Activated T-cell treated with anti-CD3 and anti-CD28 coated beads for 24 hours (primary cell): ENCODE results near the gene FGF6.
"Not testable (repeated sequence)": the region's sequence is repeated elsewhere in the genome, so short reads cannot be mapped to it uniquely, and the experiment has no call there.

ENCODE experiments used
- DNase-seq: peaks from one replicate; pipeline ENCODE4 v3.0.0-alpha.2; 2020; ENCODE audit warnings: low read depth

Gene FGF6

GRCh38 chr12:4445156-4446101 lies at the start of gene FGF6:
FGF6 (minus strand) TSS chr12:4445815; CDS start chr12:4445570, 245 bp downstream.
- DNase-seq, result no peak

- DNase-seq, result no peak
Observed at GRCh38 chr12:4490973-4491372, 45.4 kb upstream of the FGF6 start.

- no peak for DNase-seq
Observed at GRCh38 chr12:4489556-4489955, 43.9 kb upstream of the FGF6 start.

DNA sequence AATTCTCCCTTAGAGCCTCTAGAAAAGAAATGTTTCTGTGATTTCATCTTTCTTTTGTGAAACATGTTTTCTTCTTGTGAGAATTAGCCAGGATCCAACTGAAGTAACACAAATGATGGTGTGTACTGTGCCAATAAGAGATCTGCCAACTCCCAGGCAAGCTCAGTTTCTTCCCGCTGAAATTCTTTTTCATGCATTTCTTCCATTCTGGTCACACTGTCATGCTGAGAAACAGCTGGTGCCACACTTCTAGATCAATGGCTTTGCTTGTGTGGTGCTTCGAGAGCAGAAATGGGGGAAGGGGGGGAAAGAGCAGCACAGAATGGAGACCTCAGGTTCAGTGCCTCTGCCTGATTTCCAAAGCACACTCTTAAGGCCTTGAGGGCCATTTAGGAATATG lies 41.4 kb upstream of the FGF6 start:
- DNase-seq, result no peak

DNA sequence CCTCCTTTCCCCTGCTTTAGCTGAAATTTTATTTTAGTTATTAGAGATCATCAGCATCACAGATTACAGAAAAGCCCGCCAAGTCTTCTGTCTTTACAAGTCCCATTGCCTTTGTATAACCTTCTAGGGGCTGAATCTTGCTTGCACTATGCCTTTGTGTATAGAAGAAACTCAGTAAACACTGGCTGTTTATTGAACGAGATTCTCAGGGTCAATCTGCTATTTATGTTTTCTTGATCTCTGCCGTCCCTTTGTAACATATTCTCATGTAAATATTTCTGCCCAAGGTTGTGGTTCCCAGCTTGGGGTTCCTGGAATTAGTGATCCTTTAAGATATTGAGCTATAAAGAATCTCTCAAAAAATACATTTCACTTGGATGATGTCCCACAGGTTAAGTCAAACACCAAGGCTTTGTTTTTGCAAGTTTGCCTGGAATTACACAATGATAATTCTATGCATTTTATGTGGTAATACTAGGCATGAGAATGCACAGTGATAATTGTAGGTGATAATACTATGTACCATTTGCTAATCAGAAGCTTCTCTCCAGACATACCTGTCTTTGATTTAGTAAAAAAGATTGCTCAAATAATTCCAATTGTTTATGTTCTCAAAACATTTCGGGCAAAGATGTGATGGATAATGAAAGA lies 40.6 kb upstream of the FGF6 start:
- no peak for DNase-seq

- DNase-seq, result no peak
Observed at GRCh38 chr12:4483885-4484823, 38.5 kb upstream of the FGF6 start.

- DNase-seq, result no peak
Observed at GRCh38 chr12:4482936-4483335, 37.3 kb upstream of the FGF6 start.

DNA sequence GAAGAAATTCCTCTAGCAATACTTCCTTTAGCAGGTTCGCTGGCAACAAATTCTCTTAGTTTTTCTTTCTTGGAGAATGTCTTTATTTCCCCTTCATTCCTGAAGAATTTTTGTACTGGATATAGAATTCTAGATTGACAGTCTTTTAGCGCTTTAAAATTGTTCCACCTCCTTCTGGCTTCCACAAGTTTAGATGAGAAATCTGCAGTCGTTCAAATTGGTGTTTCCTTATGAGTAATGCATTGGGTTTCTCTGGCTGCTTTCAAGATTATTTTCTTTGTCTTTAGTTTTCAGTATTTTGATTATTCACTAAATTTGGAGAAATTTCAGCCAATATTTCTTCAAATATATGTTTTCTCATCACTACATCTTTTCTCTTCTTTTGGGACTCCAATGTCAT lies 33.3 kb upstream of the FGF6 start:
- no peak for DNase-seq

GRCh38 chr12:4477129-4477528 lies 31.5 kb upstream of the FGF6 start:
- DNase-seq, result no peak

GRCh38 chr12:4472046-4472445 lies 26.4 kb upstream of the FGF6 start:
- no peak for DNase-seq

GRCh38 chr12:4471256-4471655 lies 25.6 kb upstream of the FGF6 start:
- no peak for DNase-seq

GRCh38 chr12:4468994-4469393 lies 23.4 kb upstream of the FGF6 start:
- DNase-seq, result no peak

DNA sequence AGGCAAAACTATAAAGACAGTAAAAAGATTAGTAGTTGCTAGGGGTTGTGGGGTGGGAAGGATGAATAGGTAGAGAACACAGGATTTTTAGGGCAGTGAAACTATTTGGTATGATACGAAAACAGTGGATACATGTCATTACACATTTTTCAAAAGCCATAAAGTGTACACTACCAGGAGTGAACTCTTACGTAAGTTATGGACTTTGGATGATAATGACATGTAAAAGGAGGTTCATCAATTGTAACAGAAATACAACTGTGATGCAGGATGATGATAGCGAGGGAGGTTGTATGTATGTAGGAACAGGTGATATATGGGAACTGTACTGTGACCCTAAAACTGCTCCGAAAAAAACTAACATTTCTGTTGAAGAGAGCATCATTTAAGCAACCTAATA lies 15.1 kb upstream of the FGF6 start:
- DNase-seq, result no peak

DNA sequence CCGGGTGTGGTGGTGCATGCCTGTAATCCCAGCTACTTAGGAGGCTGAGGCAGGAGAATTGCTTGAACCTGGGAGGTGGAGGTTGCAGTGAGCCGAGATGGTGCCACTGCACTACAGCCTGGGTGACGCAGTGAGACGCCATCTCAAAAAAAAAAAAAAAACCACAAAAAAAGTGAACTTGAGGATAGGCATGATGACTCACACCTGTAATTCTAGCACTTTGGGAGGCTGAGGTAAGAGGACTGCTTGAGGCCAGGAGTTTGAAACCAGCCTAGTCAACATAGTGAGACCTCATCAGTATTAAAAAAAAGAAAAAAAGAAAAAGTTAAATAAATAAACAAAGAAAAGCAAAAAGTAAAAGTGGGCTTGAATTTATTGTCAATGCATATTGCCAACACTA lies 10.2 kb upstream of the FGF6 start:
- not testable (repeated sequence) for DNase-seq

- DNase-seq, result no peak
Observed at GRCh38 chr12:4454315-4454860, 8.8 kb upstream of the FGF6 start.

GRCh38 chr12:4451694-4452093 lies 6.1 kb upstream of the FGF6 start:
- DNase-seq, result no peak

GRCh38 chr12:4450551-4451112 lies 5.0 kb upstream of the FGF6 start:
- DNase-seq, result no peak

GRCh38 chr12:4449851-4450221 lies 4.2 kb upstream of the FGF6 start:
- DNase-seq, result no peak

GRCh38 chr12:4448943-4449850 lies 3.6 kb upstream of the FGF6 start:
- DNase-seq, result no peak

DNA sequence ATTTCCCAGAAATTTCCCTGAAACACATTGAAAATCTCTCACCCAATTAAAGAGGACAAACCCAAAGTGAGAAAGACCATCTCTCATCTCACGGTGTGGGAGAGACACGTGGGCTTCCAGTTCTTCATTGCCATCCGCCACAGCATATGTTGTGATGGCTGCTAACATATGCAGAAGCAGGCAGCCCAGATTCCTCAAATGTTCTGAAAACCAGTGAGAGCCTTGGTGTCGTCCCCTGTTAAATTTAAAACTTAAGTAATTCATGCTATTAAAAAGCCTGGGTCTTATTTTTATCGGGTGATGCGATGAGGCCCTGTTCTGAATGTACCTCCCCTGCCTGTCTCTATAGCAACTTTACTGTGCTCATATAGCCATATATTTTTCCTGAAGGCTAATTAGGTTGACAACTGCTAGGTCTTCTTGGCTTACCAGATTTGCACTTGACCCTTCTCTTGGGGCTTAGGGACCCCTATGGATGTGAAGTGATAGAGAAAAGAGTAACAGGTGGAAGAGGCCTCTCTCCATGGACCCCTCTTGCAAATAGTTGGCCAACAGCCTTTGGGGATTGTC lies 2.8 kb upstream of the FGF6 start:
- no peak for DNase-seq
